ENCODE data around the gene IL11. TPM values are rescaled to one million over a fixed set of nuclear protein-coding genes. Genes with fewer than 3 reads are reported as not detected.

Gene IL11
- polyA plus RNA-seq, 3 donors = not detected

DNA sequence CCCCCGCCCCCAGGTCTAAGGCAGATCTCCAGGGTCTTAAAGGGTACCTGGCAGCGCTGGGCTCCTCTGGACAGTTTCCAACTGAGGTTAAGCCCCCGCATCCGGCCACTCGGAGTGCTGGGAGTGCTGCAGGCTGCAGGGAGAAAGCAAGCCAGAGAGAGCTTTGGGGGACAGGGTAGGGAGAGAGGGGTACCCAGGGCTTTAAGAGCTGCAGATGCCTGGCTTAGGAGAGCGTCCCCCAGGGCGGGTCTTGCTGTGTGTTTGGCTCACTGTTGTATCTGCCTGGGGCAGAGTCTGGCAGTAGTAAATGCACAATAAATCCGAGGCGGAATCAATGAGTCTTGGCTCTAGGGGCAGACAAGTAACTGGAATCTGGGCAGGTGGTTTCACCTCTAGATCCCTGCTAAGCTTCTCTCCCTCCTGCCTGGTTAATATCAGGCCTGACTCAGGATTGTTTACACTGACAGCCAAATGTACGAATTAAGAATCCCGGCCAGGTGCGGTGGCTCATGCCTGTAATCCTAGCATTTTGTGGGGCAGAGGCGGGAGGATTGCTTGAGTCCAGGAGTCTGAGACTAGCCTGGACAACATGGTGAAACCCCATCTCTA lies 14.9 kb downstream of the IL11 start:
- TF ChIP-seq, protein P1, sequence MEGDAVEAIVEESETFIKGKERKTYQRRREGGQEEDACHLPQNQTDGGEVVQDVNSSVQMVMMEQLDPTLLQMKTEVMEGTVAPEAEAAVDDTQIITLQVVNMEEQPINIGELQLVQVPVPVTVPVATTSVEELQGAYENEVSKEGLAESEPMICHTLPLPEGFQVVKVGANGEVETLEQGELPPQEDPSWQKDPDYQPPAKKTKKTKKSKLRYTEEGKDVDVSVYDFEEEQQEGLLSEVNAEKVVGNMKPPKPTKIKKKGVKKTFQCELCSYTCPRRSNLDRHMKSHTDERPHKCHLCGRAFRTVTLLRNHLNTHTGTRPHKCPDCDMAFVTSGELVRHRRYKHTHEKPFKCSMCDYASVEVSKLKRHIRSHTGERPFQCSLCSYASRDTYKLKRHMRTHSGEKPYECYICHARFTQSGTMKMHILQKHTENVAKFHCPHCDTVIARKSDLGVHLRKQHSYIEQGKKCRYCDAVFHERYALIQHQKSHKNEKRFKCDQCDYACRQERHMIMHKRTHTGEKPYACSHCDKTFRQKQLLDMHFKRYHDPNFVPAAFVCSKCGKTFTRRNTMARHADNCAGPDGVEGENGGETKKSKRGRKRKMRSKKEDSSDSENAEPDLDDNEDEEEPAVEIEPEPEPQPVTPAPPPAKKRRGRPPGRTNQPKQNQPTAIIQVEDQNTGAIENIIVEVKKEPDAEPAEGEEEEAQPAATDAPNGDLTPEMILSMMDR (IDR thresholded peaks at IDR 0.05) = no peak
- DNase-seq = no peak
- Mint-ChIP-seq H3K9me3 (peaks cover 0 to 11% (median 8%) of the 10 kb centered on the region in 7 donors), H3K4me1 (peaks cover 33% of the 10 kb centered on the region), H3K27me3 (ENCODE audit: low read depth in 3 of 3) (peaks cover 57 to 75% (median 57%) of the 10 kb centered on the region in 3 donors), H3K4me3 (peak overlapping the region in 1 of 2 donors; percentile 68), H3K27ac (no peak overlapping the region), H3K36me3 (peaks cover 5 to 8% of the 10 kb centered on the region in 2 donors)
- peaks cover 22 to 28% of the 10 kb centered on the region in 2 donors for H3K4me1 ChIP-seq (ENCODE audit: control insufficient read depth in 1 of 2, insufficient read depth in 2 of 2, low read length in 2 of 2)
- intact Hi-C loops (cut with micrococcal nuclease) = no loop called here
- no peaks in the 10 kb centered on the region for H3K79me2 ChIP-seq (ENCODE audit: insufficient read depth, low read length)
- WGBS (ENCODE audit: insufficient coverage) = 53% methylated on average over 12 of the region's 13 CpGs
- H3K27ac ChIP-seq (ENCODE audit: low read depth in 1 of 2, low read length in 2 of 2) = no peak overlapping the region
- H3K9me3 ChIP-seq (replicated peaks in 1 of 2; ENCODE audit: control insufficient read depth in 1 of 2, insufficient read depth in 1 of 2, low read length in 2 of 2) = peaks cover 0 to 9% of the 10 kb centered on the region in 2 donors
- H3K9ac ChIP-seq (ENCODE audit: insufficient read depth, low read length, poor library complexity, severe bottlenecking) = no peak overlapping the region
- H4K20me1 ChIP-seq (ENCODE audit: insufficient read depth, low read length) = no peaks in the 10 kb centered on the region
- H3K4me3 ChIP-seq (replicated peaks in 1 of 3; ENCODE audit: low read depth in 2 of 3, low read length in 3 of 3) = no peak overlapping the region
- H2AFZ ChIP-seq (ENCODE audit: insufficient read depth, low read depth, low read length, poor library complexity, severe bottlenecking) = no peak overlapping the region
- no peaks in the 10 kb centered on the region for H3K36me3 ChIP-seq (replicated peaks in 1 of 2; ENCODE audit: control insufficient read depth in 1 of 2, insufficient read depth in 2 of 2, low read length in 2 of 2)
- H3K27me3 ChIP-seq (ENCODE audit: control insufficient read depth in 2 of 2, insufficient read depth in 2 of 2, low read length in 2 of 2) = peaks cover 13 to 62% of the 10 kb centered on the region in 2 donors
- no peak overlapping the region for H3K4me2 ChIP-seq (replicated peaks; ENCODE audit: extremely low read depth, low read length, poor library complexity, severe bottlenecking)

DNA sequence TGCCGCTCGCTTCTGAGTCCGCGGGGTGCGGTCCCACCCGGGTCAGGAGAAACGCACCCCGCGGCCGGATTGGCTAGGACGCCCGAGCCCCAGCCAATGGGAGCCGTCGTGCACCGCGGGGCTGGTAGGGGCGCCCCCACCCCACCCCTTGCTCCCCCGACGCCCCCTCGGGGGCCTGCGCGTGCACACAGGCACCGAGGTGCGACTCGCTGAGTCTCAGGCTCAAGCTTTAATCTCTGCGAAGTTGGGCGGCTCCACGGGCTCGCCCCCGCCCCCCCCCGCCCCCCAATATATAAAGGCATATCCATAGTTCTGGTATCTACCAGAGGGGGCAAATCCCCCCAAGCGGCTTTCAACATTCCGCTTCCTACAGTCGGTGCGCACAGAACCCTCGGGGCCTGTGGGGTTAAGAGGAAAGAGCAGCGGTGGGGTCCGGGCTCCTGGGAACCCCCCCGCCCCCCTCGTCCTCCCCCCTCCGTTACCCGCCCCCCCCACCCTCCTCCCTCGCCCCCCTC lies 15.5 kb downstream of the IL11 start, which contains the start of gene COX6B2:
COX6B2 (minus strand) TSS at position 22 of the 515 bp plus-strand sequence. CDS start 198 bp downstream, outside the sequence.
- no peak within 1 kb of the TSS for H3K27ac ChIP-seq (ENCODE audit: low read depth in 1 of 2, low read length in 2 of 2)
- no peaks in the 10 kb centered on the region for H4K20me1 ChIP-seq (ENCODE audit: insufficient read depth, low read length)
- no peaks in the 10 kb centered on the region for H3K36me3 ChIP-seq (replicated peaks in 1 of 2; ENCODE audit: control insufficient read depth in 1 of 2, insufficient read depth in 2 of 2, low read length in 2 of 2)
- peaks cover 0 to 9% of the 10 kb centered on the region in 2 donors for H3K9me3 ChIP-seq (replicated peaks in 1 of 2; ENCODE audit: control insufficient read depth in 1 of 2, insufficient read depth in 1 of 2, low read length in 2 of 2)
- Mint-ChIP-seq H3K36me3 (peaks cover 5 to 8% of the 10 kb centered on the region in 2 donors), H3K4me1 (peaks cover 33% of the 10 kb centered on the region), H3K27ac (peak within 1 kb of the TSS in 4 of 7 donors; percentile 41 to 80 (median 64)), H3K27me3 (ENCODE audit: low read depth in 3 of 3) (peaks cover 57 to 73% (median 59%) of the 10 kb centered on the region in 3 donors), H3K9me3 (peaks cover 0 to 11% (median 8%) of the 10 kb centered on the region in 7 donors), H3K4me3 (peak within 1 kb of the TSS; percentile 84 to 90)
- H3K4me3 ChIP-seq (replicated peaks in 1 of 3; ENCODE audit: low read depth in 2 of 3, low read length in 3 of 3) = peak within 1 kb of the TSS; percentile 36 to 71 (median 45)
- peaks cover 13 to 62% of the 10 kb centered on the region in 2 donors for H3K27me3 ChIP-seq (ENCODE audit: control insufficient read depth in 2 of 2, insufficient read depth in 2 of 2, low read length in 2 of 2)
- H2AFZ ChIP-seq (ENCODE audit: insufficient read depth, low read depth, low read length, poor library complexity, severe bottlenecking) = peak within 1 kb of the TSS; percentile 73
- peak within 1 kb of the TSS; percentile 19 for H3K9ac ChIP-seq (ENCODE audit: insufficient read depth, low read length, poor library complexity, severe bottlenecking)
- H3K4me1 ChIP-seq (ENCODE audit: control insufficient read depth in 1 of 2, insufficient read depth in 2 of 2, low read length in 2 of 2) = peaks cover 22 to 28% of the 10 kb centered on the region in 2 donors
- no peaks in the 10 kb centered on the region for H3K79me2 ChIP-seq (ENCODE audit: insufficient read depth, low read length)
- DNase-seq = no peak
- TF ChIP-seq, protein P1 (IDR thresholded peaks at IDR 0.05) = no peak
- H3K4me2 ChIP-seq (replicated peaks; ENCODE audit: extremely low read depth, low read length, poor library complexity, severe bottlenecking) = peak within 1 kb of the TSS; percentile 88
- intact Hi-C loops (cut with micrococcal nuclease) = loop anchor here in 1 of 2 donors (5.0 kb wide), 1 partner anchor 42 kb away; no protein-coding TSS in a partner anchor
- WGBS (ENCODE audit: insufficient coverage) = 4% methylated on average over 16 of the region's 43 CpGs
